Stromal cell of bone marrow (primary cell): ENCODE measurements around the gene PLA2G12A.
A peak's percentile ranks its signal among the peaks of the same experiment; 100 is the strongest.

Experiments used
- DNase-seq: peaks from one replicate; pipeline ENCODE4 v3.0.0-alpha.2; 2012; ENCODE audit warnings: low read depth

The PLA2G12A gene

DNA sequence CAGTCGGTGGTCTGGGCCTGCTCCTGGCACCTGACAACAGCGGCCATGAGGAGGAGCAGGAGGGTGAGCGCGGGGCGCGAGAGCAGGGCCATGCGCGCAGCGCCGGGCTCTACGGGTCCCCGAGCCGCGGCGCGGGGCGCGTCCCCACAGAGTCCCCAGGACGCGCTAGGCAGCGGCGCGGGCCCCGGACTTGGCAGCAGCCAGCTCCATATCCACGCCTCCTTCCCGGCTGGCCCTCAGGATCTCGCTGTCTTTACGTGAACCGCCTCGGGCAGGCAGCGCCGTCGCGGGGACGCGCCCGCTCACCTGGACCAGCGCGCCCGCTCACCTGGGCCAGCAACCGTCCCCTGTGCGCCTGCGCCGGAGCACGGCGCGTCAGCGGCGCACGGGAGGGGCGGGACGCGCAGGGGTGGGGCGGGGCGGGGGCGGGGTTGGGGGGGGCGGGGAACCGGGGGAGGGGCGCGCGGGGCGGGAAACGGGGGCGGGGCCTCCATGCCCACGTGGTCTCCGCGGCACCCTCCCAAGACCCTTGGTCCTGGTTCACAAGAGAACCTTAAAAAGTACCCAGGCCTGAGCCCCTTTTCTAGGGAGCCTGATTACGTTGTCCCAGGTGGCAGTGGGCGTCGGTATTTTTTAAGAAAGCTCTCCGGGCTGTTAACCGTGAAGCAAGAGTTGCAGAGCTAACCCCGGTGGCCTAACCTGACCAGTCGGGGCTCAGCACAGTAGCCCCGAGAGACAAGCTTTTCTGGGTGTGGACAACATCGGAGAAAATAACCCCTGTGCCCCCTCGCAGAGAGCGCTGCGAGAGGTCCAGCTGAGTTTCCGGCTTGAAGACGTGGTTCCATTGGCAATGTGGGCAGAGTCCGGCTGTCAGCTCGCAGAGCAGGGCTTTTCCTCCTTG, at the start of gene PLA2G12A:
TSS of gene PLA2G12A (minus strand) at position 353 of the 901 bp plus-strand sequence. CDS start at position 92, 261 bp downstream.
- DNase-seq: peak; percentile 33

DNA sequence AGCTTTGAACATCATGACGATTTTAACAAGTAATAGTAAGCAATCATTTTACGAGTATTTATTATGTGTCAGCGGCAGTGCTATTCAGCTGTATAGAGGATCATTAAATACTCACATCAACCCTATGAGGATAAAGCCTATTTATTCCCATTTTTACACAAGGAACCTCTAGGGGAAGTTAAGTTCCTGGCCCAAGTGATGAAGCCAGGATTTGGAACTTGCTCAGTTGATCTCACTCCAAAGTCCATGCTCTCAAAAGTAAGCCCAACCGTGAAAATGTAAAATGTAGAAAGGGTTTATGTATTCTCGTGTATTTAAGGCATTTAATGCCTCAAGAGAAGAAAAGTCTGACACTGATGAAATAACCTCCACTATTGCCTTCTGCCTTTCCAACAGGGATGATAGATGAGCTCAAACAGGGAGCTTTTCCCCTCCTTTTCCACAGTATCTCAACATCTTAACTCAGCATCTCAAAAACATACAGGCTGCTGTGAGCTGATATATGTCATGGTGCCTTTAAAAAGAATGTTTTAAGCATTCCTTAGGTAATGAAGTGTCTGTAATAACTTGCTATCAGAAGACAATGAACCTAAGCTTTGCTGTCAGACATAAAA, 35.0 kb upstream of the PLA2G12A start:
- no peak for DNase-seq

DNA sequence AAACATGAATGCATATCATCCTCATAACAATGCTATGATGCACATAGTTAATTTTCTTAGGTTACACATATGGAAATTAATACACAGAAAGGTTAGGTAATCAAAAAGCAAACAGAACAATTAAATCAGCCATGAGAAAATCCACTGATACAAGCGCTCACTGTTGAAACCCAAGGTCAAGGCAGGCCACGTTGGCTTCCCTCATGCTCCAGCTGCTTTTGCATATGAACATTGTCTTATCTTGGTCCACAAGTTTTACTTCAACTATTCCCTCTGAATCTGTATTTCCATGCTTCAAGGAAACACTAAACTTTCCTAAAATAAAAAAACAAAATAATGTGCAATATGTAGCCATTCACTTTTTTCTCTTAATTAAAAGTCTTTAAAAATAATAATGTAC, 34.5 kb upstream of the PLA2G12A start:
- DNase-seq: no peak

DNA sequence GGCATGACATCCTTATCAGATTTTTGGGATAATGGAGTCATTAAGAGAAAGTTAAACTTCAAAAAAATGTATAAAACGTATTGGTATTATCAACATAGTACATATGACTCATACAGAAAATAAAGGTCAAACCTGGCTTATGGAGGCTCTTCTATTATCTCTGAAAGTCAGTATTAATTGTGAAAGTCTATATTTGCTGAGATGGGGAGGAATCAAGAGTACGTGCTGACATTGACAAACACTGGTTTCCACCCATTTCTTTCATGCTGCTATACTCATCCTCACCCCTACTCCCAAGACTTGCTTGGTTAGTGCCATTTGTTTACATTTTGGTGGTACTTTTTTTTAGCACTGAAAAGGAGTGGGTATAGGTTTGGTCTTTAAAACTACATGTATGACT, 30.8 kb upstream of the PLA2G12A start:
- no peak for DNase-seq

DNA sequence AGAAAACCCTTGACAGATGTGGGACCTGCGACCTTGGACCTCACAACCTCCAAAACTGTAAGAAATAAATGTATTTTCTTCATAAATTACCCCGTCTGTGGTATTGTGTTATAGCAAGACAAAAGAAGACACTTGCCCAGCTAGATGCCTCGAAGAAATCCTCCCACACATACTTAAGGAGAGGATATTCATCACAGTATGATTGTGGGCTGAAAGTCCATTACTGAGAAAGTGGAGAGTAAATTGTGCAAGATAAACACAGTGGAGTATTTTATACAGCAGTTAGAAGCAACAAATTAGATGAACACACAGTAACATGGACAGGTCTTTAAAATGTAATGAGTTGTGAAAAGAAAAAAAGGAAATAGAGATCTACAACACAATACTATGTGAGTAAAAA, 25.8 kb upstream of the PLA2G12A start:
- no peak for DNase-seq

DNA sequence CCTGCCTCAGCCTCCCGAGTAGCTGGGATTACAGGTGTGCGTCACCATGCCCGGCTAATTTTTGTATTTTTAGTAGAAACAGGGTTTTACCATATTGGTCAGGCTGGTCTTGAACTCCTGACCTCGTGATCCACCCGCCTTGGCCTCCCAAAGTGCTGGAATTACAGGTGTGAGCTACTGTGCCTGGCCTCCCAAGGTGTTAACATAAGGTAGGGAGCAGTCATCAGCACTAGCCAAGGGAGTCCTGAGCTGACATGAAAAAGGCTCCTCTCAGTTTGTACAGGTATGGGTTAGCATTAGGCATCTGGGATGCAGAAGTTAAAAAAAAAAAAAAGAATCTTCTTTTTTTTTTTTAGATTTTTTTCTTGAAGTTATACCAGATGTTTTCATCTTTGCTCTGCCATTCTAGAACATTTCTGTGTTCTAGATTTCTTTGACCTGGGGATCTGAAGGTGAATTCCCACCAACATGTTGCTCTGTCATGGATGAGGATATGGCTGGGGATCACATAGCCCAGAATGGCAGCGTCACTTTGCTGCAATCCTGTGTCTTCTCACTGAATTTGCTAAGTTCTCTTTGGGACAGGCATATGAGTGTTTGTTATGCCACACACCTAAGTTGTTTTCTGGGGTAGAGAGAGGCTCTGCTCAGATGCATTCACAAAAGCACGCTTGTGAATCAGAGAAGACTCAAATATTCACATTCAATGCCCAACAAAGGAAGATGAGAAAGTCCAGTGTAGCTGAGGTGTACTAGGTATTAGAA, 24.4 kb upstream of the PLA2G12A start:
- no peak for DNase-seq

DNA sequence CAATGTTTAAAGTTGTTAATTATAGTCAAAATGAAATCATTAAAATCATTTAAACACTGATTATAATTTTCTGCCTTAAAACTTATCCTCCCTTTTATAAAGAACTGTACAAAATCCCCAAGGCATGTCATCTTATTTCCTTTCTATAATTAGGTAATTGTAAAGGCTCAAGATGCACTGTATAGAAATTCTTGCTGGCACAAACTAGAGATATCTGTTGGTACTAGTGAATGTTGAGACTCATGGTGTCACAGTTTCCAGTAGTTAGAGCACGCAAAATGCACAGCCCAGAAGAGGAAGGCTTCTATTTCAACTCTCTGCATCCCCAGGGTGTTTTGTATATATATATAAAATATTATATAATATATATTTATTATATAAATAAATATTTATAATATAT, 22.7 kb upstream of the PLA2G12A start:
- no peak for DNase-seq

DNA sequence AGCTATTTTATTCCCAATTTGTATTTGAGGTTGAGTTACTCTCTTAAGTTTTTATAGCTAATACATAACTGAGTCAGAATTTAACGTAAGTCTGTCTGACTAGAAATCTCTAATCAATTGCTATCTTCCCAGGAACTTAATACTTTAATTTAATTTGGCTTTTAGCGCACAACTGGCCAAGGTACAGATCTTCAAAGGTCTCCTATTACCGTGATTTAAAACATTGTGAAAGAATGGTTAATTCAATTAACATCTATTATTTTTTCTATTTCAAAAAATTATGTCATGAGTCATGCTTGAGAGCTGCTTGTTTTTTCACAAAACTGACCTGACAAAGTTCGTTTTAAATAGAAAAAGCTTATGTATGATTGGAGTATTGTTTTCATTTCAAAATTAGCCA, 22.0 kb upstream of the PLA2G12A start:
- DNase-seq: no peak

DNA sequence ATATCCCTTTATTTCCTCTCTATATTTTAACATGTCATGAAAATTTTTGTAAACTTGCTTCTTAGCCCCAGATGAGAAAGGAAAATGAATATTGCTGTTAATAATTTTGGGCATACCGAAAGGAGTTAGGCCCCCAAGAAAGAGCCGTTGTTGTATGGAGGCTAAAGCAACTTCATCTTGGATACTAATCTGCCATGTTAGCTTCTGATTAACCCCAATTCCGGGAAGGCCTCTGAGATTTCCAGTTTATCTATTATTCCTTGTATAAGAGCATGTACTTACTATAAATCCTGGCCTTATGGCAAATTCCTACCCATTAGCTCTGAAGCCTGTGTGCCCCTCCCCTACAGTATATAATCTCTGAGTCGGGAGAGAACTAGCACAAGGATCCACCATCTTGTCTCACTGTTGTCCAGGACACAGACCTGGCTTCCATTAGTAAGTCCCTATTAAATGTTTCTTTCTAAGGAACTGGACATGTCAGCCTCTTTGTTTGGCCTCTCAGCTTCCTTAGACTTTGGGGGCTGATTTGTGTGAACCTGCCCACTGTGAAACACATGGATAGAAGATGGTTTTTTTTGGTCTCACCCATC, 20.9 kb upstream of the PLA2G12A start:
- DNase-seq: no peak

DNA sequence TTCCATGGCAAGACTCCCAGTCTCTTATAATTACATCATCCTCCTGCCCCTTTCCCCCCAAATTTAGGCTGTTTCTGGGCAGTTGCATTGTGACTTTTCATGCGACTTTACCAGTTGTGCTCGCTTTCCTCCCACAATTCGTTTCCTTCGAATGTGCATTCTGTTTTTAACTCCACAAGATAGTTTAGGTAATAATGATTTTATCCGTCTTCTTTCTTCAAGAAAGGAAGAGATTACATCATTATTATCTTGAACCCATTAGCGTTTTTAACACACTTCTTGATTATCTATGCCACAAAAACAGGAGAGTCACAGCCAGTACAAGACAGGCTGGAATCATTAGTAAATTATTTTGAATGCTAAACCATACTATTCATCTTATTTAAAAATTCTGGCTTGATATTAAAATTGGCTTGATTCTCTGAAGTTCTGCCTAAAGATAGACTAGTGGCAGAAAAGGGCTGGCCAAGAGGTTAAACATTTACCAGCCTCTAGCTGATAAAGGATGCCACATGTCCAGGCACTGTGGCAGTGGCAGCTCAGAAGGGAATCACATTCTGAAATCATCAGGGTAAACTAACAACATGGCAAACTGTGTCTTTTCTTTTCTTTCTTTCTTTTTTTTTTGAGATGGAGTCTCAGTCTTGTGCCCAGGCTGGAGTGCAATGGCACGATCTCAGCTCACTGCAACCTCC, 19.7 kb upstream of the PLA2G12A start:
- no peak for DNase-seq

DNA sequence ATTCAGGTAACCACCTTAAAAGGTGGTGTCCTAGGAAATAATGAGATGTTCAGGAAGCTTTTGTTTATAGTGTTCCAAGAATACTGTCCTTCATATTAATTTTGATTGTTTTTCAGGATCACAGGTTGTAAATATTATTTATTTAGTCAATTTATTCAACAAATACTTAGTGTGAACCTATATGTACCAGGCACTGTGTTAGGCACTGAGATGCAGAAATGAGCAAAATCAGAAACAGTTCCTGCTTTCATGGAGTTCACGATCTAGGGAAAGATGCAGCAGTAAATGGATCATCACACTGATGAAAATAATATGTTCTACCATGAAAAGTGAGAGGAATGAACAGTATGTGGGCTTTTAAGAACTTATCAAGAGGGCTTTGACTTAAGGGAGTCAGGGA, 18.2 kb upstream of the PLA2G12A start:
- DNase-seq: no peak

DNA sequence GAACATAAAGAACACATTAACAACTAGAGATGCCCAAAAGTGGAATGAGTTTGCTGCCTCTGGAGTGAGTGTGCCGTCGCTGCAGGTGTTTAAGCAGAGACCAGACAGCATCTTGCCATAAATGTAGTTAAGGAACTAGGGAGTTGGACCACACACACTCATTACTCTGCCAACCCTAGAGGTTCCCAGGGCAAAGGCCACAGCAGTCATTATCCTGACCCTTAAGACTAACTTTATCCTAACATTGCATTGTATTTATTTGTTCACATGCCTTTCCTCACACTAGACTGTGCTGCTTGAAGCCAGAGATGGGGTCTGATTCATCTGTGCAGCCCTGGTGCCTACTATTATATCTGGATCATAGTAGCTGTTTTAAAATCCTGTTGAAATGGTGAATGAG, 16.9 kb upstream of the PLA2G12A start:
- no peak for DNase-seq

DNA sequence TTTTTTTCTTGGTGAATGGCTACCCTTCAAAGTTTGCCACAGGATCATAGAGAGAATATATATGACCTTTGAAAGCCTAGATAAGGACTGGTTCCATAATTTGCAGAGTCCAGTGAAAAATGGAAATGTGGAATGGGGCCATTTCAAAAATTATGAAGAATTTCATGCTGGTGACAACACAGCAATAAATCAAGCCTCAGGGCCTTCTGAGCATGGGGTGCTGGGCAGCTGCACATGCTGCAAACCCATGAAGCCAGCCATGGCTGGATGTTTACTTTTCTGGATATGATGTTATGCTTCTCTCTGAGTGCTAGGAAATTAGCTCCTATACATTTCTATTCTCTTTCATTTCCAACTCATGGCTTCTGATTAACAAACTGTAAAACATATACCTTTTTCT, 16.0 kb upstream of the PLA2G12A start:
- DNase-seq: no peak

DNA sequence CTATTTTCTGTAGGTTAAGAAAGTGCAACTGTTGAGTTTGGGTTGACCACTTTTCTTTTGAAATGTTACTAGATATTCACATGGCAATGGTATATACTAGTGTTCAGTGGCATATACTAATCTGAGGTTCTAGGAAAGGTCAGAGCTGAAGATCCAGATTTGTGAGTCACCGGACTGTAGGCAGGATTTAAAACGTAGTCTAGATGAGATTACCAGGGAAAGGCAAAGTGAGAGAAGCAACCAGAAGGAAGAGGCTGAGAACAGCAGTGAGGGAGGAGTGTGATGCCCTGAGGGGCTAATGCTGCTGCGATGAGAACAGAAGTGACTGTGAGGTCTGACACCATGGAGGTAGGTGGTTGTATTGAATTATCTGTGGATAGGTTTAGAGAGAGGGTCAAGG, 9.7 kb upstream of the PLA2G12A start:
- DNase-seq: no peak

DNA sequence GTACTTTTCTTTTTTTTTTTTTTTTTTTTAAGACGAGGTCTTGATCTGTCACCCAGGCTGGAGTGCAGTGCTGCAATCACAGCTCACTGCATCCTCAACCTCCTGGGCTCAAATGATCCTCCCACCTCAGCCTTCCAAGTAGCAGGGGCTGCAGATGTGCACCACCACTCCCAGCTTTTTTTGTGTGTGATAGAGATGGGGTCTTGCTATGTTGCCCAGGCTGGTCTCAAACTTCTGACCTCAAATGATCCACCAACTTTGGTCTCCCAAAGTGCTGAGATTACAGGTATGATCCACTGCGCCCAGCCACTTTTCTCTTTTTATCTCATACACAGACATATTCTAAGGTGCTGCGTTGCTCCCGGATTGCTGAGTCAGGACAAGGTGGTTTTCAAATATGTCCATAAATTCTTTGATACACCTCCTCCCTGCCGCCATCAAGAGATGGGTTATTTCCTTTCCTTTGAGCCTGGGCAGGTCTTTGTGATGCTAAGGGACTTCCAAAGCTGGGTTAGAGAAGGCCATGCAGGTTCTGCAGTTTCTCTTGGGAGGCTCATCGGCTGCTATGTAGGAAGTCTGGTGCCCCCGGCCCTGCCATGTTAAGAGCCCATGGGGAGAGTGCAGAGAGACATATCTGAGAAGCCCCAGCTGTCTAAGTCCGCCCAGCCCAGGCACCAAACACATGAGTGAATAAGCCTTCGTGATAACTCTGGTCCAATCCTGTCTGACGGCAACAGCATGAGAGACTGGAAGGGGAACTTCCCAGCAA, 8.4 kb upstream of the PLA2G12A start:
- DNase-seq: no peak

DNA sequence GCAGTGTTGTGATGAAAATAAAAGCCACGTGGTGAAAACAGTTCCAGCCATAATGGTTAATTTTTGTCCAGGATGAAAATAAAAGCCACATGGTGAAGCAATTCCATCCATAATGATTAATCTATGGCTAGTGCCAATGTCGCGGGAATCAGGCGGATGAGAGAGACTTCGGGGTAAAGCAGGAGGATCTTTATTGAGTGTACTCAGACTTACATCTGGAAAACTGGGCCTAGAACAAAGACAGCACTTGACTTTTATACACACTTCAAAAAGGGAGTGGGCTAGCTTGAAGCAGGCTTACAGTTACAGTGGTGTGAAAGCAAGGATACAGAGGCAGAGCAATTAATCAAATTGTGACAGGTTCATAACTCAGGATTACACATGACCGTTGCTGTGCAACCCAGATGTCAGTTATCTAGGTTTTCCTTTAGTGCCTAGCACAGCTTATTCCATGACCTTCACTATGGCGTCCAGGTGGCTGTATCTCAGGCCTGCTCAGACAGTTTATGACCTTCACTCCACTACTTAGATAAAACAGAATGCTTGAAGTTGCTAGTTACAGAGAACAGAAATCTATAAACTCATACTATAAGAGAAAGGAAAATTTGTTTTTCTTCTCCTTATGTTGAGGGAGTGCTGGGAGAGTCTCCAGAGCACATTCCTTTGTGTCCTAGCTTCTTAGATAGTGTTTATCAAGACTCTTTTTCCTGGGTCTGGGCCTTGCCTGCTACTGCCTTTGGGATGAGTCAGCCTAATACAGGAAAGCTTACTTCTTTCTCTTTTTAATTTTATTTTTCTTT, 5.9 kb upstream of the PLA2G12A start:
- no peak for DNase-seq

DNA sequence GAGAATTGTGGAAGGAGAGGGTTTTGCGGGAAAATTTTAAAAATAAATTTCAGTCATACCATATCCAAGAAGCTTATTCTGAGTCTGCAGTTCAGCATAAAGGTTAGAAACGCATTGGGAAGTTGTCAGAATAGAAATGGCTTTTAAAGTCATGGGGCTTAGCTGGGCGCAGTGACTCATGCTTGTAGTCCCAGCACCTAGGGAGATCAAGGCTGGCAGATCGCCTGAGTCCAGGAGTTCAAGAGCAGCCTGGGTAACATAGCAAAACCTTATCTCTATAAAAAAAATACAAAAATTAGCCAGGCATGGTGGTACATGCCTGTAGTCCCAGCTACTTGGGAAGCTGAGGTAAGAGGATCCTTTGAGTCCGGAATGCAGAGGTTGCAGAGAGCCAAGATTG, 3.9 kb upstream of the PLA2G12A start:
- no peak for DNase-seq

DNA sequence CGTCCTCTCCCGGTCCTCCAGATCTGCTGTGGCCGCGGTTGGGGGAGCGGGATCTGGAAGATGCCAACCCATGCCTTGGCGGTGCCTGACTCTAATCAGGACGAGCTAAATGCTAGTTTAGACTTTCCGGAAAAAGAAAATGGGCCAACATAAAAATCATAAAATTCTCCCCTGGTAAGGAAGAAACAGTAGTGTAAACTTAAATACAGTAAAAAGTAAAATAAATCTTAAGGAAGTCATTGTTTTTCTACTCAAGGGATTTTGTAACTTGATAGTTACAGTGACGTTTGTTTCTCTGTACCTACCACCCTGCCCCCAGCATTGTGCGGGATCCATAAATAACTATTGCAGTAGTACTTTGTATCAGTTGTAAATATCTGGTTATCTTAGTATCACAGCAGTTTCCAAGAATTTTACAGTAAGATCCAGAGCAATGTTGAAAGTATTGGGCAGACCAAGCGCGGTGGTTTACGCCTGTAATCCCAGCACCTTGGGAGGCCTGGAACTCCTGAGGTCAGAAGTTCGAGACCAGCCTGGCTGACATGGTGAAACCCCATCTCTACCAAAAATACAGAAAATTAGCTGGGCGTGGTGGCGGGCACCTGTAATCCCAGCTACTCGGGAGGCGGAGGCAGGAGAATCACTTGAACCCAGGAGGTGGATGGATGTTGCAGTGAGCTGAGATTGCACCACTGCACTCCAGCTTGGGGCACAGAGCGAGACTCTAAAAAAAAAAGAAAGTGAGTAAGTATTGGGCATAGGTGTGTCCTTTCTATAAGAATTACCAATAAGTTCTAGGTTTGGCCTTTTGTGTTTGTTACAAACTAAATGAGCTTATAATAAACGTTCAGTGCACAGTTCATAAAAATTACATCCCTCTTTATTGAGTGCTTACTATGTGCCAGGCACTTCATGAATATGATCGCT, 1.0 kb upstream of the PLA2G12A start:
- DNase-seq: no peak

DNA sequence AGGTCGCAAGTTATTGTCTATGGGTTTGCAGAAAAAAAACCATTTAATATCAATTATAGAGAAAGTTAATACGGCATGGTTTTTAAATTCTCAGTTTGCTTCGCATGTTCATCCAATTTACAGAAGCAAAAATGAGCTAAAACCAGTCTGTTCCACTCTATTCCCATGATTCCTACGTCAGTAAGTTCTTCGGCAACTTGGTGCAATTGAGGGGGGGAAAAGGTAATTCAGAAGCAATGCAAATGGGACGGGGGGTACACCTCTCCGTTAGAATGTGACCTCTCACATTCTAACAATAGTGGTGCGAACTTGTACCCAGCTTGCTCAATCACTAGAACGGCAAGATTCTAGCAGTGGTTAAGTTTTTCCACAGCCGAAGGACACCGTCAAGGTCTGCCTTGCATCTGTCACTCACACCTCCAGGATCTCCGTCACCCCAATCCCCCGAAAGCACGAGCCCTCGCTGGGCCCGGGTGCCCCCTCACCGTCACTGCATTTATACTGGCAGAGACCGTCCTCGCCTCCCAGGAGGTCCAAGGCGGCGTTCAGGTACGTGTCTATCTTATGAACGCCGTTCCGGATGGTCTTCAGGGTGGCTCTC, 653 bp downstream of the PLA2G12A start:
- no peak for DNase-seq
